GM23248 (cell line): ENCODE results near the gene PPFIBP1.

Source experiments
- EZH2 ChIP-seq: fragments of 200-600 bp; sonication (generic); IDR thresholded peaks from 2 replicates; pipeline ENCODE4 v1.6.1; 2018; ENCODE audit warnings: antibody characterized with exemption, mild to moderate bottlenecking; ENCODE audit not compliant: insufficient read depth, poor library complexity, severe bottlenecking
- EZH2phosphoT487 ChIP-seq: fragments of 200-600 bp; sonication (generic); IDR thresholded peaks from 2 replicates; pipeline ENCODE4 v1.6.1; 2018; ENCODE audit warnings: antibody characterized with exemption, moderate library complexity, mild to moderate bottlenecking, low read depth; ENCODE audit not compliant: insufficient read depth

DNA sequence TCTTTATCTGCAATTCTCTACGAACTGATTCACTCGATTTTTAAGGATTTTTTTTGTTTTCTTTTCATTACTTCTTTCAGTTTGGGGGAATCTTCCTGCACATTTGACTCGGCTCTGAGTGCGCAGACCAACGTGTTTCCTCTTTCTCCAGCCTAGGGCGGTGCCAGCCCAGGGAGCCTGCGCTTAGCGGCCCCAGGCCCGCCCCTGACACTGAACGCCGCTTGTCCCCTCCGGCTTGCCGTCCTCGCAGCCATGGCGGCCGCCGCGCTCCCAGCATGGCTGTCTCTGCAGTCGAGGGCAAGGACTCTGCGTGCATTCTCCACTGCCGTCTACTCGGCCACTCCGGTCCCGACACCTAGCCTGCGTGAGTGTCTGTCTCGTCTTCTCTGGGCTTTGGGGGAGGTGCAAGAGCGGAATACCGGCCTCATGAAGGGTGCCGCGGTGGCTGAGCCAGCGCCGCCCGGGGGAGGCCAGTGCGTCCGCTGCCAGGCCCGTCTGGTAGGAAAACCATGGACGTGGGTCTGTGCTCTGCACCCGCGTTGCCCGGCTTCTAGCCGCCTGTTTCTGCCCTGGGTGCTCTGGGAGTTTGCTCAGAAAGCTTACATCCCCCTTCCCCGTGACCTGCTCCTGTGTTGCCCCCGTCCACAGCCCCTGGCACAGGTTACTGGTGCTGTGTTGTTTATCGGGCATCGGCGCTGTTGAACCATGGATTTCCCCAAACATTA is 186.7 kb downstream of the PPFIBP1 start, which contains the start of gene MRPS35:
- TF ChIP-seq EZH2, result no peak
- no peak for TF ChIP-seq EZH2phosphoT487
